Measurements from ENCODE around the gene COL12A1. TPM values are rescaled to one million over a fixed set of nuclear protein-coding genes. Genes with fewer than 3 reads are reported as not detected.

The COL12A1 gene
- total RNA-seq, 1 donor from 2014 or later = not detected

DNA sequence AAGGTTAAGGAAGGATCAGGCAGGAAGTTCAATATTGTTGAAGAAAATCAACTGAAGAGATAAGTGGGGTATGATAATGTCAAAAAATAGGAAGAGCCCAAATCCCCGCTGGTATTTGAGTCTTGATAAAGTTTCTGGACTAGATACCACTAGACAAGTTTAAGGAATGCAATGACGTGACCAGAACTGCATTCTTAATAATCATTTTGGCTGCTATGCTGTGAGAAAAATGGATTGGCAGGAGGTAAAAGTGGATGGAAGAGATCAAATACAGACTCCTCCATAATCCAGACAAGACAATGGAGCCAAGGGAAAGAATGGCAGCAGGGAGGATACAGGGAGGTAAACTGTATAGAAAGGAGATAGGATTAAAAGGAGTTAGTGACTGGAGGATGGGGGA, 128.2 kb downstream of the COL12A1 start:
- DNase-seq (ENCODE audit: low spot score) = no peak
- Mint-ChIP-seq H3K4me3 (ENCODE audit: low read depth) (no peak overlapping the region), H3K27me3 (ENCODE audit: low read depth) (no peaks in the 10 kb centered on the region), H3K36me3 (ENCODE audit: low read depth) (no peaks in the 10 kb centered on the region), H3K4me1 (ENCODE audit: low read depth) (no peaks in the 10 kb centered on the region), H3K27ac (no peak overlapping the region), H3K9me3 (no peaks in the 10 kb centered on the region)
- intact Hi-C loops (cut with micrococcal nuclease) = no loop called here

DNA sequence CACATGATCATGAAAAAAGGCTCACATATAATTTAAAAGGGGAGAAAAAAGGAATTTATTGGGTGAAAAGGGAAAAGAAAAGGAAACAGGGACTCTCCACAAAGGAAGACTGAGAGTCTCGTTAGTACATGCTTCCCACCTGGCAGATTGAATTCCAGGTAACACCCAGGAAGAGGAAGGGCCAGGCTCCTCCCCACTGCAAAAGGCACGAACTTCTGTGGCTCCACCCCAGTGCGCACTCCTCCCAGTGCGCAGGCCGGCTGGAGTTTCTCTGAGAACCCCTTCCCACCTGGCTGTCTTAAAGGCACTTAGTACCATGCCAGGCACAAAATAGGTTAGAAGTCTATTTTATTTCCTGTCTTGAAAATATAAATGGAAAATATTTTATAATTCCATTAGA, 129.8 kb downstream of the COL12A1 start:
- intact Hi-C loops (cut with micrococcal nuclease) = no loop called here
- H3K9me3 Mint-ChIP-seq = no peaks in the 10 kb centered on the region
- no peaks in the 10 kb centered on the region for H3K36me3 Mint-ChIP-seq (ENCODE audit: low read depth)
- H3K4me3 Mint-ChIP-seq (ENCODE audit: low read depth) = no peak overlapping the region
- no peak for DNase-seq (ENCODE audit: low spot score)
- no peaks in the 10 kb centered on the region for H3K4me1 Mint-ChIP-seq (ENCODE audit: low read depth)
- H3K27me3 Mint-ChIP-seq (ENCODE audit: low read depth) = no peaks in the 10 kb centered on the region
- no peak overlapping the region for H3K27ac Mint-ChIP-seq

DNA sequence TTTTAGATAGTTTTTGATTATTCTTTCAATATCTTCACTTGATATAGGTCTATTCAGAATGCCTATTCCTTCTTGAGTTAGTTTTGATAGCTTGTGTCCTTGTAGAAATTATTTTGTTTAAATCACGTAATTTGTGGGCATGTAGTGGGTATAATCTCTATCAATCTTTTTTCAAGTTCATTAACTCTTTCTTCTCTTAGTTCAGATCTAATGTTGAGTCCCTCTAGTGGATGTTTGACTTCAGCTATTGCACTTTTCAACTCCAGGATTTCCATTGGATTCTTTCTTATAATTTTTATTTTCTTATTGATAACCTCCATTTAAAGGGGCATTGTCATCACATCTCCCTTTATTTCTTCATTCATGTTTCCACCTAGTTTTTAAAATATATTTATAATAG, 135.6 kb downstream of the COL12A1 start:
- no peaks in the 10 kb centered on the region for H3K4me1 Mint-ChIP-seq (ENCODE audit: low read depth)
- H3K9me3 Mint-ChIP-seq = no peaks in the 10 kb centered on the region
- no peak overlapping the region for H3K4me3 Mint-ChIP-seq (ENCODE audit: low read depth)
- no peaks in the 10 kb centered on the region for H3K36me3 Mint-ChIP-seq (ENCODE audit: low read depth)
- DNase-seq (ENCODE audit: low spot score) = no peak
- H3K27me3 Mint-ChIP-seq (ENCODE audit: low read depth) = no peaks in the 10 kb centered on the region
- intact Hi-C loops (cut with micrococcal nuclease) = no loop called here
- H3K27ac Mint-ChIP-seq = no peak overlapping the region

DNA sequence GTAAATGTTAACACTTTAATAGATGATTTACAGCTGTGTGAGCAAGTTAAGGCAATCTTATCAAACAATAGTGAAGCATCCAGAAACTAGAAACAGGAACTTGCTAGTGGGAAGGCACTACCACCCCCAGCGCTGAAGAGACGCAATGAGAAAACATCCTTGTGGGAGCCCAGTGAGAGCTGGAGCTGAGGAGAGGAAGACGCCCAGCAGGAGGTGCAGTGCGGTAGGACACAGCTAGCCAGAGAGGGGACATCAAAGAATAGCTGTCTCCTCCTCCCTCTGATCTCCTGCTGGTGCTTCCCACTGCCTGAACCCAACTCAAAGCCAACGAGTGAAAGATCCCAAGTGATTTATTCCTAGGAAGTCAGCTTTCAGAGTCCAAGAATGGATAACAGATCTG, 140.3 kb downstream of the COL12A1 start:
- Mint-ChIP-seq H3K27me3 (ENCODE audit: low read depth) (no peaks in the 10 kb centered on the region), H3K4me1 (ENCODE audit: low read depth) (no peaks in the 10 kb centered on the region), H3K4me3 (ENCODE audit: low read depth) (no peak overlapping the region), H3K9me3 (no peaks in the 10 kb centered on the region), H3K27ac (no peak overlapping the region), H3K36me3 (ENCODE audit: low read depth) (no peaks in the 10 kb centered on the region)
- no peak for DNase-seq (ENCODE audit: low spot score)
- intact Hi-C loops (cut with micrococcal nuclease) = no loop called here

DNA sequence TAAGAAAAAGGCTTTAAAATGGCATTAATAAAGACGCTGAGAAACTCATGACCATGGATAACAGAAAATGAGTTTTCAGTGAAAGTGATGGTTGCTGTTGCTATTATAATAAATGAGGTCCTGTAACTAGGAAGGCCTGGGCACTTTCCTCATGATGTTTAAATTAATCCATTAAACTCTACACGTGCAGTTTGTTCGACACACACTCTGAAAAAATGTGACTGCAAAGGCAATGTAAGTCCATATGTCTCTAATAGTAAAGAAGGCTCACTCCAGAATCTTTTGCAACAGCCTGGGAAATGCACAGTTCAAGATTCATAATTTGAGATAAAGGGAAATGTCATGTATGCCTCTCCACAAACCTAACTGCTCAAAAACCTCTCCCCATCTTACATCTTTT, 153.4 kb downstream of the COL12A1 start:
- H3K27me3 Mint-ChIP-seq (ENCODE audit: low read depth) = no peaks in the 10 kb centered on the region
- no peak for DNase-seq (ENCODE audit: low spot score)
- no peaks in the 10 kb centered on the region for H3K9me3 Mint-ChIP-seq
- no peak overlapping the region for H3K4me3 Mint-ChIP-seq (ENCODE audit: low read depth)
- H3K36me3 Mint-ChIP-seq (ENCODE audit: low read depth) = no peaks in the 10 kb centered on the region
- no peak overlapping the region for H3K27ac Mint-ChIP-seq
- H3K4me1 Mint-ChIP-seq (ENCODE audit: low read depth) = no peaks in the 10 kb centered on the region
- intact Hi-C loops (cut with micrococcal nuclease) = no loop called here

DNA sequence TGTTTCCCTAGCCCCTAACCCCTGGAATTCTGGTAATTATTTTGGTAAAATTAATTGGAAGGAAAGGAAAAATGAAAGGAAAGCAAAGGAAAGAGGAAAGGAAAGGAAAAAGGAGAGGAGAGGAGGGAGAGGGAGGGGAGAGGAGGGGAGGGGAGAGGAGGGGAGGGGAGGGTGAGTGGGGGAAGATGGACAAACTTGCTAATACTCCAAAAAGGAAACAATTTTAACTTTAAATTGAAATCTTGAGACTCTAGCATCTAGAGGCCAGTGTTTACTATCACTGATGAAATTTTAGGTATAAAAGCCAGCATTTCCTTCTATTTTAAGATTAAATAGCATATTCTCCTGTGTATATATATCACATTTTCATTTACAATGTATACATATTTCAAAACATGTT, 156.5 kb downstream of the COL12A1 start:
- Mint-ChIP-seq H3K9me3 (no peaks in the 10 kb centered on the region), H3K27ac (no peak overlapping the region), H3K4me3 (ENCODE audit: low read depth) (no peak overlapping the region), H3K36me3 (ENCODE audit: low read depth) (no peaks in the 10 kb centered on the region), H3K4me1 (ENCODE audit: low read depth) (no peaks in the 10 kb centered on the region), H3K27me3 (ENCODE audit: low read depth) (no peaks in the 10 kb centered on the region)
- intact Hi-C loops (cut with micrococcal nuclease) = no loop called here
- DNase-seq (ENCODE audit: low spot score) = no peak

DNA sequence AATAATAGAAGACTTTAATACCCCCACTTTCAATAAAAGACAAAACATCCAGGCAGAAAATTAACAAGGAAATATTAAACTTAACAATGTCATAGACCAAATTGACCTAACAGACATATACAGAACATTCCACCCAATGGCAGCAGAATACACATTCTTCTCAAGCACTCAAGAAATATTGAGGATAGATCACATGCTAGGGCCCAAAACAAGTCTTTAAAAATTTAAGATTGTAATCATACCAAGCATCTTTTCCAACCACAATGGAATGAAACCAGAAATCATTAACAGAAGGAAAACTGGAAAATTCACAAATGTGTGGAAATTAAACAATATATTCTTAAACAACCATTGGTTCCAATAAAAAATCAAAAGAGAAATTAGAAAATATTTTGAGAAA, 161.0 kb downstream of the COL12A1 start:
- no peak overlapping the region for H3K27ac Mint-ChIP-seq

DNA sequence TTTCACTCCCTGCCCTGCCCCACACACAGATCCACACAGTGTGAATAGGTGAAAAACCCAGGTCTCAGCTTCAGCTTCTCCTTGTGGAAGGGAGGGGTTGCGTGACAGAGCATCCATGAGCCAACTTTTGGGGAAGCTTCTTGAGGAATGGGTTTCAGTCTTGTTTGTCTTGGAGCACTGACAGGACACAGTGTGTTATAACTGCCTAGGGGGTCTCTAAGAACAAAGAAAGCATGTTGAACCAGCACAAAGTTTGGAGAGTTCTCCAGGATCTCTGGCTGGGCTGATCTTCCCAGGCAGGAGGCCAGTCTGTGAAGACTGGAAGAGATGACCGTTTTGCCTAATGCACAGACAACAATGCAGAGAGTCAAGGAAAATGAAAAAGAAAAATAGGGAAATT, 164.5 kb downstream of the COL12A1 start:
- intact Hi-C loops (cut with micrococcal nuclease) = no loop called here
- no peaks in the 10 kb centered on the region for H3K9me3 Mint-ChIP-seq

More for the DNA sequence above, 161.0 kb downstream of the COL12A1 start:
- no peaks in the 10 kb centered on the region for H3K4me1 Mint-ChIP-seq (ENCODE audit: low read depth)
- no peaks in the 10 kb centered on the region for H3K36me3 Mint-ChIP-seq (ENCODE audit: low read depth)
- H3K27me3 Mint-ChIP-seq (ENCODE audit: low read depth) = no peaks in the 10 kb centered on the region
- H3K9me3 Mint-ChIP-seq = no peaks in the 10 kb centered on the region
- H3K4me3 Mint-ChIP-seq (ENCODE audit: low read depth) = no peak overlapping the region
- intact Hi-C loops (cut with micrococcal nuclease) = no loop called here
- DNase-seq (ENCODE audit: low spot score) = no peak

More for the DNA sequence above, 164.5 kb downstream of the COL12A1 start:
- Mint-ChIP-seq H3K27me3 (ENCODE audit: low read depth) (no peaks in the 10 kb centered on the region), H3K4me3 (ENCODE audit: low read depth) (no peak overlapping the region), H3K4me1 (ENCODE audit: low read depth) (no peaks in the 10 kb centered on the region), H3K36me3 (ENCODE audit: low read depth) (no peaks in the 10 kb centered on the region), H3K27ac (no peak overlapping the region)
- DNase-seq (ENCODE audit: low spot score) = no peak

Other genes starting within 250 kb of the COL12A1 start
- gene COX7A2, start 37.7 kb upstream of the COL12A1 start, total RNA-seq = 529 and 542 TPM in 2 replicates
- gene TMEM30A, start 78.7 kb upstream of the COL12A1 start, total RNA-seq = 52.7 and 61.6 TPM in 2 replicates